ENCODE results near the gene PCDH9.

Gene PCDH9

GRCh38 chr13:66950666-66951065, 279.5 kb downstream of the PCDH9 start:
- TF ChIP-seq, protein P1, sequence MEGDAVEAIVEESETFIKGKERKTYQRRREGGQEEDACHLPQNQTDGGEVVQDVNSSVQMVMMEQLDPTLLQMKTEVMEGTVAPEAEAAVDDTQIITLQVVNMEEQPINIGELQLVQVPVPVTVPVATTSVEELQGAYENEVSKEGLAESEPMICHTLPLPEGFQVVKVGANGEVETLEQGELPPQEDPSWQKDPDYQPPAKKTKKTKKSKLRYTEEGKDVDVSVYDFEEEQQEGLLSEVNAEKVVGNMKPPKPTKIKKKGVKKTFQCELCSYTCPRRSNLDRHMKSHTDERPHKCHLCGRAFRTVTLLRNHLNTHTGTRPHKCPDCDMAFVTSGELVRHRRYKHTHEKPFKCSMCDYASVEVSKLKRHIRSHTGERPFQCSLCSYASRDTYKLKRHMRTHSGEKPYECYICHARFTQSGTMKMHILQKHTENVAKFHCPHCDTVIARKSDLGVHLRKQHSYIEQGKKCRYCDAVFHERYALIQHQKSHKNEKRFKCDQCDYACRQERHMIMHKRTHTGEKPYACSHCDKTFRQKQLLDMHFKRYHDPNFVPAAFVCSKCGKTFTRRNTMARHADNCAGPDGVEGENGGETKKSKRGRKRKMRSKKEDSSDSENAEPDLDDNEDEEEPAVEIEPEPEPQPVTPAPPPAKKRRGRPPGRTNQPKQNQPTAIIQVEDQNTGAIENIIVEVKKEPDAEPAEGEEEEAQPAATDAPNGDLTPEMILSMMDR (conservative IDR thresholded peaks at IDR 0.05; ENCODE audit: control insufficient read depth, insufficient read depth, low read depth, low read length), result no peak
- no peak for DNase-seq (ENCODE audit: low read depth)
- H3K4me3 ChIP-seq (ENCODE audit: control insufficient read depth, low read depth, low read length), result no peak overlapping the region

GRCh38 chr13:66948910-66949309, 281.2 kb downstream of the PCDH9 start:
- TF ChIP-seq, protein P1 (conservative IDR thresholded peaks at IDR 0.05; ENCODE audit: control insufficient read depth, insufficient read depth, low read depth, low read length), result no peak
- DNase-seq (ENCODE audit: low read depth), result no peak
- no peak overlapping the region for H3K4me3 ChIP-seq (ENCODE audit: control insufficient read depth, low read depth, low read length)

DNA sequence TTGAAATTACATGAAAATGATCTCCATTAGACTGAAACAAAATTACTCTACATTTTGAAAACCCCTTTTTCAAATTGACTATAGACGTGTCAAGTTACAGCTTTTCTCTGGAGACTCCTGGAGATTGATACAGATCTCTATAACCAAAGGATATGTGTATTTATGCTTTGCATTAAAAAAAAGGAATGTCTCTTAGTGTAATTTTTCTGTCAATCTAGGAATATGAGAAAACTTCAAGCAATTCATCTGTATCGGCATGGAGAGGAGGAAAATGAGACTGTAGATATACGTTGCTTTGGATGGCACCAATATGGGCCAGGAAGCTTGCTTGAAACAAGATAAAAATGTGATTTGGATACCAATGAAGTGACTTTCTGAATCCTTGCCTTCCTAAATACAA, 286.6 kb downstream of the PCDH9 start:
- no peak for DNase-seq (ENCODE audit: low read depth)
- H3K4me3 ChIP-seq (ENCODE audit: control insufficient read depth, low read depth, low read length), result no peak overlapping the region
- TF ChIP-seq, protein P1 (conservative IDR thresholded peaks at IDR 0.05; ENCODE audit: control insufficient read depth, insufficient read depth, low read depth, low read length), result no peak

DNA sequence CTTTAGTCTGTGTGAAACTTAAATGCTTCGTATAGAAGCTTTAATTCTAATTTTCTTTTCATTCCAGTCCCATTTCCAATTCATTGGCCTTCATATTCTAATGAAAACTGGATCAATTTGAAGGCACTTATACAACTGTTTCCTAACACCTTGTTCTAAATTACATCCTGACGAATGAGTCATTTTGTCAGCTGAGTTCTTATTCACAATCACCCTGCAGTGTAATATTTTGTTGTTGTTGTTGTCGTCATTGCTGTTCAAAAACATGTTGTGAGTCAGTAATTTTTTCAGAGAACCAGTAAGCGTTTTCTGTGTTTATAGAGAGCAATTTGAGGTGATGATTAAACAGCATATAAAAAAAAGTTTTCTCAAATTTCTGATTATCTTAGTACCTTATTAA, 290.0 kb downstream of the PCDH9 start:
- H3K4me3 ChIP-seq (ENCODE audit: control insufficient read depth, low read depth, low read length), result no peak overlapping the region
- DNase-seq (ENCODE audit: low read depth), result peak; percentile 6
- TF ChIP-seq, protein P1 (conservative IDR thresholded peaks at IDR 0.05; ENCODE audit: control insufficient read depth, insufficient read depth, low read depth, low read length), result no peak

DNA sequence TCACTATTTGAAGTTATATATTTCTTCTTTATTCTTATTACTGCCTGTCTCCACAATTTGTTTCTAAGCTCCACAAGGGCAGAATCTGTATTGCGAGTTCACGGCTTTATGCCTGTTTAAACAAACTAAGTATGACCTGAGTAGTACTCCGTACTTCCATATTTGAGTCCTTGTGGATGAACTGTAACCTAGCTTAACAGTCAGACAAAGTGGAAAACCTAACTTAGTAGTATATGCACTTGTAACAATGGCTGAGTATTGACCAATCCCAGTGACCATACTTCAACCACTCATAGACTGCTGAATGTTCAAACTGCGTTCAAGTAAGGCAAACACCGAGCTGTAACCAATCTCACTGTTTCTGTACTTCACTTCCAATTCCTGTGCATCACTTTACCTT, 292.7 kb downstream of the PCDH9 start:
- DNase-seq (ENCODE audit: low read depth), result no peak
- TF ChIP-seq, protein P1 (conservative IDR thresholded peaks at IDR 0.05; ENCODE audit: control insufficient read depth, insufficient read depth, low read depth, low read length), result no peak
- H3K4me3 ChIP-seq (ENCODE audit: control insufficient read depth, low read depth, low read length), result no peak overlapping the region

- TF ChIP-seq, protein P1 (conservative IDR thresholded peaks at IDR 0.05; ENCODE audit: control insufficient read depth, insufficient read depth, low read depth, low read length), result no peak
- H3K4me3 ChIP-seq (ENCODE audit: control insufficient read depth, low read depth, low read length), result no peak overlapping the region
- DNase-seq (ENCODE audit: low read depth), result peak; percentile 91
Measured at GRCh38 chr13:66933994-66934393, 296.1 kb downstream of the PCDH9 start.

DNA sequence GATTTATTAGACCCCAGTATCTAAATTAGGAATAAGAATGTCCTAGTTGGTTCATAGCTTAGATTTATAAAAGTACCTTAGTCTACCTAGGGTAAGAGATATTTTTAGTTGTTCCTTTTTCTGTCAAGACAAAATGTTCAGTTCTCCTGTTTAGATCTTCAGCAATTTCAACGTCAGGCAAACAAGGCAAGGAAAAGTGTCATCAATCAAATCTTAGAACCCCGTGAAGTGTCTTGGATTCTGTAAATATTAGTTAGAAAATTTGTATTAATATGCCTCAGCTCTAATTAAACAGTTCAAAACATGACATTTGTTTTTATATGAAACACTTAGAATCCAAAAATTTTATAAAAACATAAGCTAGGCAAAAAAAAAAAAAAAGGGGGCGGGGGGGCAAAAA, 296.6 kb downstream of the PCDH9 start:
- TF ChIP-seq, protein P1 (conservative IDR thresholded peaks at IDR 0.05; ENCODE audit: control insufficient read depth, insufficient read depth, low read depth, low read length), result no peak
- no peak for DNase-seq (ENCODE audit: low read depth)
- H3K4me3 ChIP-seq (ENCODE audit: control insufficient read depth, low read depth, low read length), result no peak overlapping the region
